ENCODE data around the gene SNX3. TPM values are rescaled to one million over a fixed set of nuclear protein-coding genes. Genes with fewer than 3 reads are reported as not detected.

Gene SNX3
- total RNA-seq, 4 donors from 2014 or later: 96.5 to 155 (median 107) TPM

DNA sequence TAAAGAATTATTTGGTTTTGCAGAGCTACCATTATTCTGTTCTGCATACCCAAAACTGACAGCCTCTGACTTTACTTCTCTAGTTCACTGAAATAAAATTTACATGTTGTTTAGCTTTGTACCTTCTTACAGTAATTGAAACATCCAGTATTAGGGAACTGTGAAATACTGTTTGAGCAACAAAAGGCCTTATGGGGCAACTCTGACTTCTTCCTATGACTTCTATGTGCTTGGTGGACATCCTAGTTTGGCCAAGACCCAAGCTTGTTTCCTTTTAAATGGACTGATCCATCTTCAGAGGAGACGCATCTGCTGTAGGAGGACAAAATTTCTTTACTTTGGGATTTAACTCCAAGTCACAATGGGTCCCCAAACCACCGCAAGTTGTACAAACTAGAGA is 50.3 kb downstream of the SNX3 start:
- Histone ChIP-seq H3K36me3 (peaks cover 0 to 72% (median 4%) of the 10 kb centered on the region in 3 donors), H3K9me3 (no peaks in the 10 kb centered on the region), H3K4me3 (no peak overlapping the region), H3K4me1 (peaks cover 0 to 19% (median 0%) of the 10 kb centered on the region in 3 donors), H3K27me3 (no peaks in the 10 kb centered on the region), H3K27ac (no peak overlapping the region)
- TF ChIP-seq CTCF (IDR thresholded peaks at IDR 0.05): no peak
- TF ChIP-seq POLR2A (IDR thresholded peaks at IDR 0.05): no peak
- no peak for DNase-seq
- 82 to 92% methylated on average over 2 of the region's 2 CpGs for WGBS, 2 donors
- intact Hi-C loops (cut with DNase I): no loop called here

DNA sequence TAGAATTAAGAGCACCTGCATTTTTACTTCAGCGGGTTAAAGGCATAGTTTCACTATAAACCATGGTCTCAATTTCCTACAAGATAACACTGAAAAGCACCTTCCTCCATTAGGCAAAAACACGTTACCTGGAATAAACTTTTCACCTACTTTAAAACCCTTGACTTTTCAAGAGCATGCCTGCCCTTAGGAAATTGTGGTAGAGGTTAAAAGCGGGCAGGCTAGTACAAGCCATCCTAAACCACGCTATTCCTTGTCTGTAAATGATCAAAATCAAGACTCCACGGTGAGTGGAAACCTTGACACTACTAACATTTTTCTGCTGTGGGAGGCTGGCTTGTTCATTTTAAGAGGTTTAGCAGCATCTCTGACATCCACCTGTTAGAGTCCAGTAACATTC is 51.1 kb downstream of the SNX3 start:
- Histone ChIP-seq H3K9me3 (no peaks in the 10 kb centered on the region), H3K27me3 (no peaks in the 10 kb centered on the region), H3K36me3 (peaks cover 0 to 63% (median 0%) of the 10 kb centered on the region in 3 donors), H3K27ac (no peak overlapping the region), H3K4me1 (peaks cover 0 to 19% (median 0%) of the 10 kb centered on the region in 3 donors), H3K4me3 (no peak overlapping the region)
- intact Hi-C loops (cut with DNase I): no loop called here
- 54 to 61% methylated on average over 5 of the region's 5 CpGs for WGBS, 2 donors
- TF ChIP-seq POLR2A (IDR thresholded peaks at IDR 0.05): no peak
- TF ChIP-seq CTCF (IDR thresholded peaks at IDR 0.05): no peak
- no peak for DNase-seq

DNA sequence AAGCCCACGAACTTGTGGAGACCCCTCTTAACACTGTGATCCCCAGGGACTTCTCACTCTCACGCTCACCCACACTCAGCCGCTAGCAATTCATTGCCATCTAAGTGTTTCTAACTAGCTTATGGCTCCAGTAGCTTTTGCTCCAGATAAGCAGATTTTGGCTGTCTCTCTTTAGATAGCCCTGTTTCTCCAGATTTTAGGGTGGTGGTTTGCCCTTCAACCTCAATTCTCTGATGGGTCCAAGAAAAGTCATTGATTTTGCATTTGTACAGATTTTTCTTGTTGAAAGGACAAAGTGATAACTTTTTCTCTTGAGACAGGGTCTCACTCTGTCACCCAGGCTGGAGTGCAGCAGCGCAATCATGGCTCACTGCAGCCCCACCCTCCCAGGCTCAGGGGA is 53.8 kb downstream of the SNX3 start:
- Histone ChIP-seq H3K27me3 (no peaks in the 10 kb centered on the region), H3K36me3 (peaks cover 0 to 41% (median 0%) of the 10 kb centered on the region in 3 donors), H3K4me1 (peaks cover 0 to 28% (median 4%) of the 10 kb centered on the region in 3 donors), H3K27ac (no peak overlapping the region), H3K4me3 (no peak overlapping the region), H3K9me3 (no peaks in the 10 kb centered on the region)
- intact Hi-C loops (cut with DNase I): no loop called here
- no peak for TF ChIP-seq CTCF (IDR thresholded peaks at IDR 0.05)
- TF ChIP-seq POLR2A (IDR thresholded peaks at IDR 0.05): no peak
- 93 to 94% methylated on average over 4 of the region's 4 CpGs for WGBS, 2 donors
- DNase-seq: no peak

GRCh38 chr6:108203189-108204112 is 57.4 kb downstream of the SNX3 start:
- Histone ChIP-seq H3K9me3 (no peaks in the 10 kb centered on the region), H3K27me3 (no peaks in the 10 kb centered on the region), H3K4me3 (no peak overlapping the region), H3K27ac (peak overlapping the region in 1 of 4 donors; percentile 40), H3K4me1 (peaks cover 0 to 30% (median 7%) of the 10 kb centered on the region in 3 donors), H3K36me3 (peaks cover 0 to 19% (median 0%) of the 10 kb centered on the region in 3 donors)
- DNase-seq: no peak
- TF ChIP-seq POLR2A (IDR thresholded peaks at IDR 0.05): no peak
- 34 to 50% methylated on average over 13 to 14 of the region's 14 CpGs for WGBS, 2 donors
- intact Hi-C loops (cut with DNase I): no loop called here

DNA sequence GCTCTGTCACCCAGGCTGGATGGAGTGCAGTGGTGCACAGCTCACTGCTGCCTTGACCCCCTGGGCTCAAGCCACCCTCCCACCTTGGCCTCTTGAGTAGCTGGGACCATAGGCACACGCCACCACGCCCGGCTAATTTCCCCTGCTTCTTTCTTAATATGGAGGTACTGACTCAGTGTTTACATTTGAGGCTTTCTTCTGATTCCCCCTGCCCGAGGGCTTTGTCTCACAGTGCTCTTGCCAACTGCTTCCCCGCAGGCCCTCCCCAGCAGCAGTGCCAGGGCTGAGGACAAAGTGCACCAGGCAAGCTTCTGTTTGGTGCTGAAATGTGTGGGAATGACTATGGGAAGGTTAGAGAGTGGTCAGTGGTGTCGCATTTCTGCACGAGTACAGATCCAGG is 60.2 kb downstream of the SNX3 start:
- Histone ChIP-seq H3K36me3 (no peaks in the 10 kb centered on the region), H3K4me1 (peaks cover 0 to 30% (median 7%) of the 10 kb centered on the region in 3 donors), H3K9me3 (no peaks in the 10 kb centered on the region), H3K4me3 (no peak overlapping the region), H3K27me3 (no peaks in the 10 kb centered on the region), H3K27ac (no peak overlapping the region)
- WGBS, 2 donors: 31 to 35% methylated on average over 6 to 7 of the region's 7 CpGs
- DNase-seq: no peak
- no peak for TF ChIP-seq POLR2A (IDR thresholded peaks at IDR 0.05)
- TF ChIP-seq CTCF (IDR thresholded peaks at IDR 0.05): no peak
- intact Hi-C loops (cut with DNase I): no loop called here

All from esophagus squamous epithelium (tissue), 5 donors.